GM18861 (cell line): ENCODE measurements around the gene IL20RB.
"Not testable (repeated sequence)": the region's sequence is repeated elsewhere in the genome, so short reads cannot be mapped to it uniquely, and the experiment has no call there.

Experiments used
- ATAC-seq: cut with Tn5 transposase; IDR thresholded peaks from one replicate; pipeline ENCODE4 v1.9.1; 2021; ENCODE audit not compliant: unreplicated experiment

Gene IL20RB

DNA sequence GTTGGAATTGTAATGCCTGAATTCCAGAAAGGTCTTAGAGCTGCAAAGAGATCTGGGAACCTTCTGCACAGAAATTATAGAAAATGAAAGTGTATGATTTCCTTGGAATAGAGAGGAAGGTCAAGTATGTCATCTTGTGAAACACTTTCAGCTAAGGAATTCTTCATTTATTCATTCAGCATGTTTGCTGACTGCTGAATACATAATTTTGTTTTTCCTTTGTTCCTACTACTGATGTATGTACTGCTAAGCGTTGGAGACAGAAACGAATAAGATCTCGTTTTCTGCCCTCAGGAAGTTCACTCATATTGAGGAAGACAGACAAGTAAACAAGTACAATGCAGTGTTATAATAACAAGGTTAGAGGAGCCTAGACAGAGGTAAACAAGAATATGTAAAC, 14.3 kb upstream of the IL20RB start:
- ATAC-seq, result no peak

DNA sequence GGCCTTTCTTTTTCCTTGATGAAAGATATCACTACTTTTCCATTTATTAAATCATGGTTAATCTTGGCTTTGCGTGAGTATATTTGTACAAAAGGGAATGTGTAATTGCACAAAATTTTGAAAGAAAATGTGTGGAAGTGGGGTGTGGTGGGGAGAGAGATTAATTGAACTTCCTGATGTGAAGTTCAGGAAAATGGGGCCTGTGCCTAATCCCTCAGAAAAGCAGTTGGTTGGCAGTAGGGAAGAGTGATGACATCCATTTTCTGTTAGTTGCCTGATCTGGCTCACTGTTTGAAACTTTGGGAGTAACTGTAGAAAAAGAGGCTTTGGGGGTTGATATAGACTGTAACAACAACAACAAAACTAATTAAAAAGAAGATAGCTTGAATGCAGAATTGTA, 10.8 kb upstream of the IL20RB start:
- no peak for ATAC-seq

DNA sequence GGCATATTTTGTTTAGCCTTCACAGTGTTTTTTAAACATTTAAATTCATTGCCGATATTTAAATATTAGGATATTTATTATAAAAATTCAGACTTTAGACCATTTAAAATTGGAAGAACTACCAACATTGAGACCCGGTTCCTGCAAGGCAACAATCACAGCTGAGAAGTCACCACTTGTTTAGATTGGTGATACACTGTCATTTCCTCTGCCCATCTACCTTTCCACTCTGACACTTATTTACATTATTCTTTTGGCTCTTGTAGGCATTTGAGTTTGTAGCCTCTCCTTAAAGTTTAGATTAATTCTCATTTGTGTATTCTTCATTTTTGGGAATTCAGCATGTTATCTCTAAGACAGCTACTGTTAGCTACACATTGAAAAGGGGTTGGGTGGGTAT, 10.3 kb upstream of the IL20RB start:
- no peak for ATAC-seq

DNA sequence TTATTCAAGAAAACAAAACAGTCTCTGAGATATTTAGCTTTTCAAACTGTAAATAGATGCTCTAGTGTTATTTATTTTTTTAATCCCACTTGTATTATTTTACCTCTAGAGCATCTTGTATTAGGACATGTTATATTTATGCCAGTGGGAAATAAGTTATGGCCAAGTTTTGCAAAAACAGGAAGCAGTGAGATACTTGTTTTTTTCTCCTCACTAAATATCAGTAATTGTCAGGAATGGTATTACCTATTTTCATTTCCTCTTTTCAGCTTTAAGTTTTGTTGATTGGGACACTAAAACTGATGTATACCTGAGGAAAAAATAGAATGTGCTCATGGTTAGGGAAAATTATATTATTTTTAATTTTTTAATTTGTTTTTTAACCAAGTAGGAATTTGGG, 8.6 kb upstream of the IL20RB start:
- ATAC-seq, result no peak

DNA sequence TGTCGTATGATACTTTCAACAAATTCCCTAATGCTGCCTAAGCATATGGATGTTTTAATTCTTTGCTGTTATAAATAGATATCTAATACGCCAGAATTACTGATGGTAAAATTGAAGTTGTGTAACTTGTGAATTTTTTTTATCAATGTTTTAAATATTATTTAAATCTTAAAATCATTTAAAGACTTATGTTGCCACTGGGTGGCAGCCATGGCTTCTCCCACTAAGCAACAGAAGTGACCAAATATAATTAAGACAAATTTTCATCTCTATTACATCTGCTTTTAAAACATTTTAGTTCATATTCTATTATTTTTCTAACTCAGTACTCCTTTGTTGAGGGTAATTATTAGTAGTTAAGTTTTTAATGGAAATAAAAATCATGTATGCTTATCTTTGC, 8.1 kb upstream of the IL20RB start:
- no peak for ATAC-seq

DNA sequence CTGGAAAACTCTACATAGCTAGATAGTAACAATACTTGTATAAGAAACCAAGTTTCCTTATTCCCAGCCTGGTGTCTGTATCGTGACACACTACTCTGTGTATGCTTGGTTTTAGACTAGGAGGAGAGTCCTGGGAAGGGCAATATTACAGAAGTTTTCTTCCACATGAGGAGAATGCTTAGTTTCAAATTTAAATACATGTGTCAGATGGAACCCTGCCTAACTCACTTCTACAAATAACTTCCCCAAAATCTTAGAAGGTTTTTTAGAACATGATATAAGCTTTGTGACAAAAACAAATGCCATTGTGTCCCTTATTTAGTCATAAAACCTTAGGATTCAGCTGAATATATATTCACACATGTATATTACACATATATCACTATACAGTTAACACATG, 7.2 kb upstream of the IL20RB start:
- no peak for ATAC-seq

DNA sequence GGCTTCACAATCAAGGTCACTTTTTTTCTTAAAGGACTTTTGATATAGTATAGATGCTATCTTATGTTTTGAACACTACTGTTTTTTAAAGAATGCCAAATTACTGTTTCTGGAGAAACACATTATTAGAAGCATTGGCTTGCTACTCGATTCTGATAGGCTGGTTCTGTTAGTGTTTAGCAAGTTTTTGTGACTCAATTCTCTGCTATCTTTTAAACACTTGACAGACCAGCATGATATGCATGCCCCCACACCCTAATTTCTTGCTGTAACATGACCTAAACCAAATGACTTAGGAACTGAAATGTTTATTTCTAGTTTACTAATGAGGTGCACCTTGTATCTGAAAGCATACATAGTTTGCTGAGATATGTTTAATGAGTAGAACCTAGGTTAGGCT, 5.5 kb upstream of the IL20RB start:
- no peak for ATAC-seq

DNA sequence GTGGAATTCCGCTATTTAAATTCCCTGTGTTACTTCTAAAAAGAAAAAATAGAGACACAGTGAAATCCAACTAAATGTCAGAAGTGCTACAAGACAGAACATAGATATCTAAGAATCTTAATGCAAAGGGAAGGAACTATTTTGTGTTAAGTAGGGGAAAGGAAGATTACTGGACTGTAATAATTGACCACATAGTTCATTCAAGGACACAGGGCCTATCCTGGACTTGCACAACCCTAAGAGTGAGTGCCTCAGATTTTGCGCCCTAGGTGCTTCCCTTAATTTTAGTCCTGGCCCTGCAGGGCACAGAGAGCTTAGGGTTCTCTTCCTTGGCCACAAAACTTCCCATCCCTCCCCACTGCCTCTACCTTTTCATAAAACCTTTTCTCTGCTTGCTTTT, 3.5 kb upstream of the IL20RB start:
- ATAC-seq, result no peak

DNA sequence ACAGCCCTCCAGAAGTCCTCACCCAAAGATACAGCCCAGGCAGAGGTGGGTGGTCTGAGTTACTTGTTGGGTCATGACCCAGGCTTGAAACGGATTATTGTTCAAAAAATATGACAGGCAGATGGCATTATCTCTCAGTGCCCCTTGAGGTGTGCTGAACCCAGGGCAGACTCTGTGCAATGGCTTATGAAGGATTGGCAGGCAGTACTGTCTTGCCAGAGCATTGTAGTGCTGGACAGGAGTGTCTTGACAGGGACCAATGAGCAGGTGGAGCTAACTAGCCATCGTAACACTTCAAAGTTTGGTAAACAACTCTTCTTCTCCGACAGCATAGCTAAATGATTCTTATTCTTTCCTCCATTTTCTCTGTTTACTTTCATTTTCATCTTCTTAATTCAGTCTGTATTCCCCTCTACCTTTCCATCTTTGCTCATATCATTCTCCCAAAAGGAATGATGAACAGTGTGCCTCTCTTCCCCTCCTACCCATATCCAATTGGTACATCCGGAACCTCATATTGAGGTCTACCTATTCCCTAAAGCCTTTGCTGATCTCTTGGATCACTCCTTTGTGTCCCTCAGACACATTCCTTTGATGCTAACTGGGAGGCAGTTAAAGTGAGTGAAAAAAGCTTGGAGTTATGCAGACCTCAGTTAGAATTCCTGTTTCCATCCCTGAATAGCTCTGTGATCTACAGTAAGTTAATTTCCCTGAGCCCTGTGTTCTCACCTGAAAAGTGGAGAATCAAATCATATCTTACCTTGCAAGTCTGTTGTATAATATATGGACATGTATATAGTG, 2.6 kb upstream of the IL20RB start:
- ATAC-seq, result no peak

DNA sequence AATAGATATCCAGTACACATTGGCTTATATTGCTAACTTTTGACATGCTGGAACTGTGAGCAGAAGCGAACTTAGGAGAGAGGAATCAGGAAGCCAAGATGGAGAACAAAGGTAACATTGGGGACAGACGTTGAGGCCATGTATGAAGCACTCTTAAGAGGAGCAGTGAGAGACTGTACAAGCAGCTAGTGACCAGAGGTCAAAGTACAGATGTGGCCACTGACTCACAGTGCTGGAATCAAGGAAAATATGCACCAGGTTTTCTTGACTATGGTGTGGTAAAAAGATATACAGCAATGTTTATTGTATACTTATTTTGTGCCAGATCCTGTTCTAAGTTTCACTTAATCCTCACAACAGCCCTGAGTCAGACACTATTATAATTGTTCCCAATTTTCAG, 2.0 kb upstream of the IL20RB start:
- ATAC-seq, result no peak

DNA sequence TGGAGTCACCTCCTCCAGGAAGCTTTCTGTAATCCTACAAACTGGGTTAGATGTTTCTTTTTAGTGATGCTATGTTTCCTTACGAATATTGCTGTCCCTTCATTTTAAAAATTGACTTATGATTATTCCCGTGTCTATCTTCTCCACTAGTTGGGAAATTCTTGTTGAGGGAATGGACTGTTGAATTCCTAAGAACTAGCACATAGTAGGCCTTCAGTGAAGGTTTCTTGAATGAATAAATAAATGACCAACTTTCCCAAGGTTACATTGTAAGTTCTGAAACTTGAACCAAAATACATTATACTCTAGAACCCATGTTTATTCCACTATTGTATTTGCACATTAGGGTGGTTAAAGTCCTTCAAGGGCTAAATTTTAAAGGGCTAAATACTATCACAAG, 812 bp upstream of the IL20RB start:
- no peak for ATAC-seq

DNA sequence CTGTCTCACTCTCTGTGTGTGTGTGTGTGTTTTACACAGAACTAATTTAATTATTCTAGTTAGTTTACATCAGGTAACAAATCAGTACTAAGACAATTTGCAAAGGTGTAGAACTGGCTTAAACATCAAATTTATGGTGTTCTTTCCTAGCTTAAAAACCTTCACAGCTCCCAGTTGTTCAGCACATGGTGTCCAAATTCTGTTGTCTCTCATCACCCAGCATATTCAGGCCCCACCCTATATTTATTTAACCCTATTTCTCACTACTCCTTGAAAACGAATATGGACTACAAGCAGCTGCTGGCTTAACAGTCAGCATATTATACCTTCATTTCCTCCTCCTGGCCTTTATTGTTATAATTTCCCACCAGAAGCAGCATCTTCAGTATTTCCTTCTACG, 1.2 kb downstream of the IL20RB start:
- ATAC-seq, result no peak

DNA sequence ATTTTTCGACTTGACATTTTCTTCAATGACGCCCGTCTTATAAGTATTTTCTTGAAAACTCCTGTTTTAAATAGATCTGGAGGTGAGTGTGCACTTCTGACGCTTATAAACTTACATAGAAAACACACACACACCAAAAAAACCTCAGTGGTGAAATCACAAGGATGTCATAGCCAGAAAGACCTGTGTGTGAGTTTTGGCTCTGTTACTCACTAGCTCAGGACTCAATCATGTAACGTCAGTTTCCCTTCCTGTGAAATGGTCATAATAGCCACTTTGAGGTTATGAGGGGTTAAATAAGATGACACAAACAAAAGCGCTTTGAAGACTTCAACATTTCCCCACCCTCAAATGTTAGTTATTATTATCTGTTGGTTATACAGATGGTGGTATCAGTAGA, 1.8 kb downstream of the IL20RB start:
- ATAC-seq, result no peak

DNA sequence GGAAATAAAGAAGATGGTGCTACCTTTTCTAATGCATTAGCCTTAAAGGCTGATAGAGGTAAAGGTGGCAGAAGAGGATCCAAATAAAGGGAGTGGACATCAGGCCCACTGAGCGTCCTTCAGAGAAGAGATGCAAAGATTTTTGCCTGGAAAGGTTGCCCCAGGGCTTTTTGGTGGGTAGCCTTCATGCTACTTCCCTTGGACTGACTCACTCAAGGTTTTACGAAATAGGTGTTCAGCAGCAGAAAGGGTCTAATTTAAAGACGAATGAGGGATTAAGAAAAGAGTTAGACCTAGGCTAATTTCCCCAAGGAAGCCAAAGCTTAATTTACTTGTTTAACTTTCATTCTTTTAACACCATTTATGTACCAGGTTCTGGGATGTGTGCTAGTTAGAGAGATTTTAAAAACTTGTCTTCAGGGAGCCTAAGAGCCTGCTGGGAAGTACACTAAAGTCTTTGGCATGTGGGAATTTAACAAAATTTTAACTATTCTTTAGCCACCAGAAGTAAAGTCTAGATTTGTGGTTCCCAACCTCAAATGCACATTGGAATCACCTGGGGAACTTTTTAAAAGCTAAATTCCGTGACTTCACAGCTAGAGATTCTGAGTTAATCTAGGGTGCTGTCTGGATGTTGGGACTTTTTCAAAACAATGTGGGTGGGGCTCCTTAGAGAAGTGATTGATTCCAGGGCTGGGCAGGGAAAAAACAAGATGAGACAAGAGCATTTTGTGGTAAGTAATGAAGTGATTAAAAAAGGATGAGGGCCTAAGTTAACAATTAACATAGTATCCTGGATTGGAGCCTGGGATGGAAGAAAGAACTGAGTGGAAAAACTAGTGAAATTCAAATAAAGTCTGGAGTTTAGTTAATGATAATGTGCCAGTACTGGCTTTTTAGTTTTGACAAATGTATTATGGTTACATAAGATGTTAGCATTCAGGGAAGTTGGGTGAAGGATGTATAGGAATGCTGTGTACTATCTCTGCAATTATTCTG, 3.4 kb downstream of the IL20RB start:
- ATAC-seq, result no peak

DNA sequence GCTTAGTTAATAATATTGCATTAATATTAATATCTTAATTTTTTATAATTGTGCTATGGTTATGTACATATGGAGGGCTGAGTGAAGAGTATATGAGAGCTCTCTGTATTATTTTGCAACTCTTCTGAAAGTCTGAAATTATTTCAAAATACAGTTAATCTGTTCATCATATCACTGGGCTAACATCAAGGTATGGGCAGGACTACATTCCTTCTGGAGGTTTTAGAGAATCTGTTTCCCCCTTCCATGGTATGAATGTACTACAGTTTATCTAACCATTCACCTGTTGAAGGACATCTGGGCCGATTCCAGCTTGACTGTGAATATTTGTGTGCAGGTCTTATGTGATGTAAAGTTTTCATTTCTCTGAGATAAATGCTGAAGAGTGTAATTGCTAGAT, 5.1 kb downstream of the IL20RB start:
- no peak for ATAC-seq

DNA sequence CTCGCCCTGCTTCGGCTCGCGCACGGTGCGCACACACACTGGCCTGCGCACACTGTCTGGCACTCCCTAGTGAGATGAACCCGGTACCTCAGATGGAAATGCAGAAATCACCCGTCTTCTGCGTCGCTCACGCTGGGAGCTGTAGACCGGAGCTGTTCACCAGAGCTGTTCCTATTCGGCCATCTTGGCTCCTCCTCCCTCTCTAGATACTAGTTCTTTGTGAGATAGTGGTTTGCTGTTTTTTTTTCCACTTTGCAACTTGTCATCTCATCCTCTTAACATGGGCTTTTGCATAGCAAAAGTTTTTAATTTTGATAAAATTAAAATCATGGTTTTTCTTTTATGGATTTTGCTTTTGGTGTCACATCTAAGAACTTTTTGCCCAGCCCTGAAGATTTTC, 11.8 kb downstream of the IL20RB start:
- ATAC-seq, result not testable (repeated sequence)

DNA sequence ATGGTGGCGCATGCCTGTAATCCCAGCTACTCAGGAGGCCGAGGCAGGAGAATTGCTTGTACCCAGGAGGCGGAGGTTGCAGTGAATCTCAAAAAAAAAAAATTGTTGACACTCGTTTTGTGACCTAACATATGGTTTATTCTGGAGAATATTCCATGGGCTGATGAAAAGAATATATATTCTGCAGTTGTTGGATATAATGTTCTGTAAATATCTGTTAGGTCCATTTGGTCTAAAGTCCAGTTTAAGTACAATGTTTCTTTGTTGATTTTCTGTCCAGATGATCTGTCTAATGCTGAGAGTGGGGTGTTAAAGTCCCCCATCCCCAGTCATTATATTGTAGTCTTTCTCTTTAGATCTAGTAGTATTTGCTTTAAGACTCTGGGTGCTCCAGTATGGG, 15.6 kb downstream of the IL20RB start:
- ATAC-seq, result no peak

DNA sequence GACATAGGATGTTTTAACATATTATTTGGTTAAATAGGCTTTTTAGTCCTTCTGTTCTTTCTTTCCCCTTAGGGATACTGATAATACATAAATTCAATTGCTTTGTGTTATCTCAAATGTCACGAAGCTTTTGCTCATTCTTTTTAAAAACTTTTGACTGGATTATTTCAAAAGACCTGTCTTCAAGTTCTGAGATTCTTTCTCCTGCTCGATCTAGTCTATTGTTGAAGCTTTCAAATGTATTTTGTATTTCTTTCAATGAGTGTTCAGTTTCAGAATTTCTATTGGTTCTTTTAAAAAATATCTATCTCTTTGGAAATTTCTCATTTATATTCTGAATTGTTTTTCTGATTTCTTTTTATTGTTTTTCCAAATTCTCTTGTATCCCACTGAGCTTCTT, 16.9 kb downstream of the IL20RB start:
- ATAC-seq, result no peak

DNA sequence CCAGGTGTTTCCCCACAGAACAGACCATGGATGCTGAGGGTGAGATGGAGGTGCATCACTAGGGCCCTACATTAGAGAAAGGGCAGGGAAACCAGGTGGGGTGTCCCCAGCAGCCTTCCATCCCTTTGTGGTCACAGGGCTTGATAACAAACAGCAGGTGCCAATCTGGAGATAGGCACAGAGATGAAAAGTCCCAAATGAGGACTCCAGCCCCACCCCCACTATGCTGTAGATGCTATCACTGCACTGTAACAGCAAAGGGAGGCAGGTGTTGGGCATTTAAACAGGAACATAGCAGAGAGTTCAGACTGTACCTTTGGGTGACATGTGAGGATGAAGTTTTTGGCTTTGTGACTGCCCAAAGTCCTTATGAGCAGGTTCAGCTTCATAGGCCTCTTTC, 21.4 kb downstream of the IL20RB start:
- ATAC-seq, result no peak

DNA sequence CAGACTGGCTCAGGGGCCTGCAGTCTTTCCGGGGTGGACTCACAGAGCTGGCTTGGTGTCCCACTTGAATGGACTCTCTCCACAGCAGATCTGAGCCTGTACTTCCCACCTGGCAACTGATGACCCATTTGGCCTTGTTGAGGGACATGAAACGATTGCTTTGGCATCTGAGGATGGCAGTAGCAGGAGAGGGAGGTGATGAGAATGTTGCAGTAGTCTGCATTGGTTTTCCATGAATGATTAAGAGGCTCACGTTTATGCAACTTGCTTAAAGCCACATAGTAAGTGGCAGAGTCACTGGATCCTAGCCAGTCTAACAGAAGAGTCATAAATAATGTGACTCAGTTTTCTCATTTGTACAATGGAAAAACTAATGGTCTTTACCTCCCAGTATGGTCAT, 21.9 kb downstream of the IL20RB start:
- no peak for ATAC-seq

DNA sequence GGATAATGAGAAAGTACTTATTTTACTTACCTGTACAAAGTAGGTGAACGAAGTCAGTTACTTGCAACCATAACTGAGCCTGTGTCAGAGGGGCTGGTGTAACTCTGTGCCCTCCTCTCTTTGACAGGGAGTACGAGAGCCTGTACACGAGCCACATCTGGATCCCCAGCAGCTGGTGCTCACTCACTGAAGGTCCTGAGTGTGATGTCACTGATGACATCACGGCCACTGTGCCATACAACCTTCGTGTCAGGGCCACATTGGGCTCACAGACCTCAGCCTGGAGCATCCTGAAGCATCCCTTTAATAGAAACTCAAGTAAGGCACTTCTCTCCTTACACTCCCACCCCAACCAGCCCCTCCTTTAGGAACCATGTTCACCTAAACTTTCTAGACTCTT, 24.2 kb downstream of the IL20RB start:
- ATAC-seq, result no peak

DNA sequence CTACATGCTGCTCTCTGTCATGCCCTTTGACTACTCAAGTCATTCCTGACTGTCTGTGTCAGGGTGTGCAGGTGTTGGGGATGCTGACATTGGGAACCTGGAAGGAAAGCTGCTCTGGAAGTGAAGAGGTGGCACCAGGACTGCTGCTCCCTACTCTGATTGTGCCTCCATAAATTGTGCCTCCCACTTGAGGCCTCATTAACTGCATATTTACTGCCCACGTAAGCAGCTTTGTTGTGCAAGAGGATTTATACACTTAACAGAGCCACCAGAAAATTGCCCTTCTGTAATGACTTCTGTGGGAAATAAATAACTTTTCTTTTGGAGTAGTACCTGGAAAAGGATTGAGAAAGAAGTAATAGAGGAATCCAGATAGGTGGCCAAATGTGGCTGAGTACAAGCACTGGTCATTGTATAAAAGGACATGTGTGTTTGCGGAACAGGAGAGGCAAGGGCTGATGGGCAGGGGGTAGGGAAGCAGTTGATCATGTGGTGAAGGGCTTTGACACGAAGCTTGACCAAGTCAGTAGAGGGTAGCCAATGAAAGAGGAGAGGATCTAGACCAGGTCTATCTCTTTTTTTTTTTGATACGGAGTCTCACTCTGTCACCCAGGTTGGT, 24.8 kb downstream of the IL20RB start:
- ATAC-seq, result no peak
